ENCODE results near the gene STOM.

DNA sequence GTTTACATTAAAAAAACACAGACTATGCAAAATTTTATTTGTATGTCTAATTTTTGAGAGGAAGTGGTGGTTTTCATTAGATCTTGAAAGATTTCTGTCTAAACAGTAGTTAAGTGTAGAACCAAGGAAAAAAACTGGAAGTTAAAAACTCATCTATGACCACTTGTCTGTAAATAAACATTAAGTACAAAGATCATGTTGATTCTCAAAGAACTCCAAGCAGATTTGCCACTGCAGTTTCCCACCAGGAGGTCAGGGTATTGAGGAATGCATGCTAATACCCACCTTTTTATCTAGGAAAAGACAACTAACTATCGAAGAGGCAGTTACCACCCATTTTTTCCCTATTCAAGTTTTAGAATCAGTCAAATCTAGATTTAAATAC, 1.9 kb downstream of the STOM start:
- TF ChIP-seq, protein P1, sequence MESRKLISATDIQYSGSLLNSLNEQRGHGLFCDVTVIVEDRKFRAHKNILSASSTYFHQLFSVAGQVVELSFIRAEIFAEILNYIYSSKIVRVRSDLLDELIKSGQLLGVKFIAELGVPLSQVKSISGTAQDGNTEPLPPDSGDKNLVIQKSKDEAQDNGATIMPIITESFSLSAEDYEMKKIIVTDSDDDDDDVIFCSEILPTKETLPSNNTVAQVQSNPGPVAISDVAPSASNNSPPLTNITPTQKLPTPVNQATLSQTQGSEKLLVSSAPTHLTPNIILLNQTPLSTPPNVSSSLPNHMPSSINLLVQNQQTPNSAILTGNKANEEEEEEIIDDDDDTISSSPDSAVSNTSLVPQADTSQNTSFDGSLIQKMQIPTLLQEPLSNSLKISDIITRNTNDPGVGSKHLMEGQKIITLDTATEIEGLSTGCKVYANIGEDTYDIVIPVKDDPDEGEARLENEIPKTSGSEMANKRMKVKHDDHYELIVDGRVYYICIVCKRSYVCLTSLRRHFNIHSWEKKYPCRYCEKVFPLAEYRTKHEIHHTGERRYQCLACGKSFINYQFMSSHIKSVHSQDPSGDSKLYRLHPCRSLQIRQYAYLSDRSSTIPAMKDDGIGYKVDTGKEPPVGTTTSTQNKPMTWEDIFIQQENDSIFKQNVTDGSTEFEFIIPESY (IDR thresholded peaks at IDR 0.05; ENCODE audit: borderline replicate concordance, low read depth), result no peak
- no peak for TF ChIP-seq FOSL2 (IDR thresholded peaks at IDR 0.05; ENCODE audit: borderline replicate concordance, low read depth)
- TF ChIP-seq MXI1 (IDR thresholded peaks at IDR 0.05; ENCODE audit: low read depth, low read length), result no peak
- TF ChIP-seq, protein P2, sequence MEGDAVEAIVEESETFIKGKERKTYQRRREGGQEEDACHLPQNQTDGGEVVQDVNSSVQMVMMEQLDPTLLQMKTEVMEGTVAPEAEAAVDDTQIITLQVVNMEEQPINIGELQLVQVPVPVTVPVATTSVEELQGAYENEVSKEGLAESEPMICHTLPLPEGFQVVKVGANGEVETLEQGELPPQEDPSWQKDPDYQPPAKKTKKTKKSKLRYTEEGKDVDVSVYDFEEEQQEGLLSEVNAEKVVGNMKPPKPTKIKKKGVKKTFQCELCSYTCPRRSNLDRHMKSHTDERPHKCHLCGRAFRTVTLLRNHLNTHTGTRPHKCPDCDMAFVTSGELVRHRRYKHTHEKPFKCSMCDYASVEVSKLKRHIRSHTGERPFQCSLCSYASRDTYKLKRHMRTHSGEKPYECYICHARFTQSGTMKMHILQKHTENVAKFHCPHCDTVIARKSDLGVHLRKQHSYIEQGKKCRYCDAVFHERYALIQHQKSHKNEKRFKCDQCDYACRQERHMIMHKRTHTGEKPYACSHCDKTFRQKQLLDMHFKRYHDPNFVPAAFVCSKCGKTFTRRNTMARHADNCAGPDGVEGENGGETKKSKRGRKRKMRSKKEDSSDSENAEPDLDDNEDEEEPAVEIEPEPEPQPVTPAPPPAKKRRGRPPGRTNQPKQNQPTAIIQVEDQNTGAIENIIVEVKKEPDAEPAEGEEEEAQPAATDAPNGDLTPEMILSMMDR (IDR thresholded peaks at IDR 0.05), result no peak
